HG03175 (cell line): Measurements from ENCODE around the gene OR51I2.

Experiments
- ATAC-seq: cut with Tn5 transposase; IDR thresholded peaks from one replicate; pipeline ENCODE4 v1.9.1; 2021; ENCODE audit warnings: mild to moderate bottlenecking, moderate library complexity; ENCODE audit not compliant: unreplicated experiment

Gene OR51I2

GRCh38 chr11:5505363-5506048 is 56.4 kb downstream of the OR51I2 start:
- ATAC-seq = no peak
